PC-9 (cell line): Measurements from ENCODE around the gene CLPTM1L.

ENCODE experiments used
- EZH2 ChIP-seq: fragments of 200-600 bp; sonication (generic); IDR thresholded peaks from 2 replicates; pipeline ENCODE4 v1.8.0; 2017; ENCODE audit warnings: antibody characterized with exemption, low read depth
- TF ChIP-seq, protein P1 (sequence below): fragments of 200-600 bp; sonication (generic); conservative IDR thresholded peaks from 2 replicates; pipeline ENCODE4 v1.6.1; 2017; ENCODE audit warnings: mixed run types, antibody characterized with exemption, mild to moderate bottlenecking, moderate library complexity

DNA sequence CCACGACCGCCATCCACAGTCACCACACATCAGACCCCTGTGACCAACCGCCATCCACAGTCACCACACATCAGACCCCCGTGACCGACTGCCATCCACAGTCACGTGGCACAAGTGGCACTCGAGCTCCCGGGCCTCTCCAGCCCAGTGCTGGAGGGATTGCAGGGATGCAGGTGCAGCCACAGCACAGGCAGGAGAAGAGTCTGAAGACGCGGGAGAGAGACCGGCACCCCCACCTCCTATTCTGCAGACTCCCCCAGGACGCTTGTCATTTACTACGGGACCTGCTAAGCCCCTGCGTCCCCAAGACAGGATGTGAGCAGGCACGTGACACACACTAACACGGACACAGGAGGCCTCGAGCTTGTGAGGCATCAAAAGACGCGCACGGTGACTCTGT is 71.2 kb downstream of the CLPTM1L start:
- TF ChIP-seq, protein P1, sequence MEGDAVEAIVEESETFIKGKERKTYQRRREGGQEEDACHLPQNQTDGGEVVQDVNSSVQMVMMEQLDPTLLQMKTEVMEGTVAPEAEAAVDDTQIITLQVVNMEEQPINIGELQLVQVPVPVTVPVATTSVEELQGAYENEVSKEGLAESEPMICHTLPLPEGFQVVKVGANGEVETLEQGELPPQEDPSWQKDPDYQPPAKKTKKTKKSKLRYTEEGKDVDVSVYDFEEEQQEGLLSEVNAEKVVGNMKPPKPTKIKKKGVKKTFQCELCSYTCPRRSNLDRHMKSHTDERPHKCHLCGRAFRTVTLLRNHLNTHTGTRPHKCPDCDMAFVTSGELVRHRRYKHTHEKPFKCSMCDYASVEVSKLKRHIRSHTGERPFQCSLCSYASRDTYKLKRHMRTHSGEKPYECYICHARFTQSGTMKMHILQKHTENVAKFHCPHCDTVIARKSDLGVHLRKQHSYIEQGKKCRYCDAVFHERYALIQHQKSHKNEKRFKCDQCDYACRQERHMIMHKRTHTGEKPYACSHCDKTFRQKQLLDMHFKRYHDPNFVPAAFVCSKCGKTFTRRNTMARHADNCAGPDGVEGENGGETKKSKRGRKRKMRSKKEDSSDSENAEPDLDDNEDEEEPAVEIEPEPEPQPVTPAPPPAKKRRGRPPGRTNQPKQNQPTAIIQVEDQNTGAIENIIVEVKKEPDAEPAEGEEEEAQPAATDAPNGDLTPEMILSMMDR: no peak
- TF ChIP-seq EZH2: no peak
